Trophoblast cell (in vitro differentiated cells and primary cell): ENCODE data around the gene KRT7.
A peak's percentile ranks its signal among the peaks of the same experiment; 100 is the strongest.

Experiments used
- DNase-seq, 2 donors: peaks; one replicate each; pipeline ENCODE4 v3.0.0-alpha.2; 2016
- H2AFZ ChIP-seq: 2 replicates; pipeline ENCODE4 v1.6.1; 2013; ENCODE audit warnings: low read length, moderate library complexity, mild to moderate bottlenecking; ENCODE audit not compliant: insufficient read depth, poor library complexity
- H2AK5ac ChIP-seq: 2 replicates; pipeline ENCODE4 v1.6.1; 2013; ENCODE audit warnings: mild to moderate bottlenecking, low read length
- H2BK120ac ChIP-seq: 2 replicates; pipeline ENCODE4 v1.6.1; 2013; ENCODE audit warnings: low read length, mild to moderate bottlenecking, moderate library complexity; ENCODE audit not compliant: insufficient read depth, poor library complexity
- H2BK12ac ChIP-seq: 2 replicates; pipeline ENCODE4 v1.6.1; 2013; ENCODE audit warnings: mild to moderate bottlenecking, low read length, moderate library complexity
- H2BK5ac ChIP-seq: 2 replicates; pipeline ENCODE4 v1.6.1; 2013; ENCODE audit warnings: low read length, low read depth, moderate library complexity, mild to moderate bottlenecking; ENCODE audit not compliant: poor library complexity
- H3K14ac ChIP-seq: 2 replicates; pipeline ENCODE4 v1.6.1; 2013; ENCODE audit warnings: mild to moderate bottlenecking, low read length
- H3K18ac ChIP-seq: 2 replicates; pipeline ENCODE4 v1.6.1; 2013; ENCODE audit warnings: mild to moderate bottlenecking, low read length
- H3K23ac ChIP-seq: 2 replicates; pipeline ENCODE4 v1.6.1; 2013; ENCODE audit warnings: low read length
- H3K27ac ChIP-seq: 2 replicates; pipeline ENCODE4 v1.5.1; 2013; ENCODE audit warnings: low read depth, mild to moderate bottlenecking, inconsistent platforms, low read length, moderate library complexity
- H3K27me3 ChIP-seq: 2 replicates; pipeline ENCODE4 v1.6.1; 2013; ENCODE audit warnings: inconsistent platforms, mild to moderate bottlenecking, low read length, moderate library complexity; ENCODE audit not compliant: insufficient read depth
- H3K36me3 ChIP-seq, 2 experiments: 1 replicate in 1 of 2; 2 replicates in 1 of 2; pipeline ENCODE4 v1.6.1; 2013; ENCODE audit warnings: low read length in 2 of 2, mild to moderate bottlenecking in 2 of 2, moderate library complexity in 1 of 2; ENCODE audit not compliant: insufficient read depth in 2 of 2, control insufficient read depth in 1 of 2
- H3K4ac ChIP-seq: 2 replicates; pipeline ENCODE4 v1.6.1; 2013; ENCODE audit warnings: low read depth, mild to moderate bottlenecking, low read length, moderate library complexity
- H3K4me1 ChIP-seq, 2 experiments: 1 replicate in 1 of 2; 2 replicates in 1 of 2; pipeline ENCODE4 v1.6.1; 2013; ENCODE audit warnings: low read length in 2 of 2, mild to moderate bottlenecking in 2 of 2, moderate library complexity in 1 of 2; ENCODE audit not compliant: insufficient read depth in 2 of 2, control insufficient read depth in 1 of 2
- H3K4me2 ChIP-seq: 2 replicates; pipeline ENCODE4 v1.6.1; 2013; ENCODE audit warnings: inconsistent platforms, mild to moderate bottlenecking, low read length, moderate library complexity
- H3K4me3 ChIP-seq: 2 replicates; pipeline ENCODE4 v1.5.1; 2013; ENCODE audit warnings: mild to moderate bottlenecking, low read depth, low read length, inconsistent platforms
- H3K79me1 ChIP-seq: one replicate; pipeline ENCODE4 v1.6.1; 2013; ENCODE audit warnings: low read length
- H3K79me2 ChIP-seq: 2 replicates; pipeline ENCODE4 v1.6.1; 2013; ENCODE audit warnings: low read length, mild to moderate bottlenecking; ENCODE audit not compliant: control insufficient read depth, insufficient read depth, poor library complexity
- H3K9ac ChIP-seq: 2 replicates; pipeline ENCODE4 v1.6.1; 2013; ENCODE audit warnings: mild to moderate bottlenecking, low read length
- H3K9me3 ChIP-seq: 2 replicates; pipeline ENCODE4 v1.6.1; 2013; ENCODE audit warnings: low read depth, mild to moderate bottlenecking, control low read depth, inconsistent platforms, low read length; ENCODE audit not compliant: insufficient read depth
- H4K12ac ChIP-seq: 2 replicates; pipeline ENCODE4 v1.6.1; 2013; ENCODE audit warnings: low read depth, mild to moderate bottlenecking, low read length, moderate library complexity
- H4K8ac ChIP-seq: 2 replicates; pipeline ENCODE4 v1.6.1; 2013; ENCODE audit warnings: low read depth, mild to moderate bottlenecking, low read length, moderate library complexity
- H4K91ac ChIP-seq: one replicate; pipeline ENCODE4 v1.6.1; 2013; ENCODE audit warnings: low read depth, mild to moderate bottlenecking, low read length, moderate library complexity
- WGBS: extraction: QIAGEN DNeasy Blood & Tissue Kit; methylation state at CpG from one replicate; pipeline ENCODE4 v1.1.7; 2013; ENCODE audit warnings: missing lambda C conversion rate; ENCODE audit not compliant: insufficient read length, insufficient coverage; ENCODE audit errors: extremely low coverage; 5-methylcytosine and 5-hydroxymethylcytosine counted together

The KRT7 gene

DNA sequence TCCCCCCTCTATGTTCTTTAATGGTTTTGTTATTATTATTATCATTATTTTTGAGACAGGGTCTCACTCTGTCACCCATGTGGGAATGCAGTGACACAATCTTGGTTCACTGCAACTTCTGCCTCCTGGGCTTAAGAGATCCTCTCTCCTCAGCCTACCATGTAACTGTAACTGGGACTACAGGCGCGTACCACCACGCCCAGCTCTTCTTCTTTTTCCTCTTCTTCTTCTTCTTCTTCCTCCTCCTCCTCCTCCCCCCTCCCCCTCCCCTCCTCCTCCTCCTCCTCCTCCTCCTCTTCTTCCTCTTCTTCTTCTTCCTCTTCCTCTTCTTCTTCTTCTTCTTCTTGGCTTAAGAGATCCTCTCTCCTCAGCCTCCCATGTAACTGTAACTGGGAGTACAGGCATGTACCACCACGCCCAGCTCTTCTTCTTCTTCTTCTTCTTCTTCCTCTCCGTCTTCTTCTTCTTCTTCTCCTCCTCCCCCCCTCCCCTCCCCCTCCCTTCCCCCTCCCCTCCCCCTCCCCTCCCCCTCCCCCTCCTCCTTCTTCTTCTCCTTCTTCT is 5.4 kb upstream of the KRT7 start:
- no peak overlapping the region for H4K8ac ChIP-seq
- no peak overlapping the region for H3K9ac ChIP-seq
- no peaks in the 10 kb centered on the region for H3K36me3 ChIP-seq
- H4K91ac ChIP-seq: no peak overlapping the region
- no peak overlapping the region for H4K12ac ChIP-seq
- no peak overlapping the region for H3K4ac ChIP-seq
- H2BK12ac ChIP-seq: no peak overlapping the region
- no CpG with 5 or more reads among the region's 5 CpGs for whole genome bisulfite sequencing
- peaks cover 35% of the 10 kb centered on the region for H3K79me1 ChIP-seq
- H2BK120ac ChIP-seq: no peak overlapping the region
- H3K4me2 ChIP-seq: no peak overlapping the region
- no peak overlapping the region for H3K27ac ChIP-seq
- H2AFZ ChIP-seq: no peak overlapping the region
- no peak for DNase-seq
- H3K23ac ChIP-seq: no peak overlapping the region
- no peaks in the 10 kb centered on the region for H3K9me3 ChIP-seq
- no peaks in the 10 kb centered on the region for H3K27me3 ChIP-seq
- peaks cover 35 to 40% of the 10 kb centered on the region in 2 experiments for H3K4me1 ChIP-seq
- H2BK5ac ChIP-seq: no peak overlapping the region
- H3K18ac ChIP-seq: no peak overlapping the region
- no peak overlapping the region for H2AK5ac ChIP-seq
- no peak overlapping the region for H3K14ac ChIP-seq
- H3K79me2 ChIP-seq: peaks cover 10% of the 10 kb centered on the region
- H3K4me3 ChIP-seq: no peak overlapping the region

DNA sequence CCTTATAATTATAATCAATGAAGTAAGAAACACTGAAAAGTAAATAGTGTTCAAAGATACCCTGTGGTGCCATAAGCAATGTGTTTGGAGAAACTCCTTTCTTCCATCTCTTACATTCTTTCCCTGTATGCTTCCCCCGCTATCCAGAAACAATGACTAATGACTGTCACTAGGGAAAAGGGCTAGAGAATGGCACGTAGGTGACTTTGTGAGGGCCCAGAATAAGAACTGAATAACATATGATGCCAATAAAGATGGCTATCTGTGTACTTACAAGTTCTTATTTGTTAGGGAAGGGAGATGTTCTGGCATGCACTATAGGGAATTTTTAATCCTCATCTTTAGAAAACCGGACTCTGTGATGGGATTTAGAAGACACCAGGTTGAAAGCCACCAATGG is 4.7 kb upstream of the KRT7 start:
- no peaks in the 10 kb centered on the region for H3K36me3 ChIP-seq
- WGBS: no CpG with 5 or more reads among the region's 3 CpGs
- no peak overlapping the region for H3K23ac ChIP-seq
- H4K8ac ChIP-seq: no peak overlapping the region
- H2BK5ac ChIP-seq: no peak overlapping the region
- peaks cover 40% of the 10 kb centered on the region for H3K79me1 ChIP-seq
- DNase-seq: peak in 1 of 2 donors; percentile 56
- no peak overlapping the region for H2AFZ ChIP-seq
- no peaks in the 10 kb centered on the region for H3K27me3 ChIP-seq
- H2AK5ac ChIP-seq: no peak overlapping the region
- H4K12ac ChIP-seq: no peak overlapping the region
- no peak overlapping the region for H2BK120ac ChIP-seq
- H3K4me3 ChIP-seq: no peak overlapping the region
- H3K14ac ChIP-seq: no peak overlapping the region
- H3K18ac ChIP-seq: no peak overlapping the region
- H2BK12ac ChIP-seq: no peak overlapping the region
- peaks cover 15% of the 10 kb centered on the region for H3K79me2 ChIP-seq
- H3K27ac ChIP-seq: no peak overlapping the region
- H3K4me2 ChIP-seq: no peak overlapping the region
- no peak overlapping the region for H3K9ac ChIP-seq
- no peak overlapping the region for H4K91ac ChIP-seq
- no peaks in the 10 kb centered on the region for H3K9me3 ChIP-seq
- peaks cover 35 to 42% of the 10 kb centered on the region in 2 experiments for H3K4me1 ChIP-seq
- no peak overlapping the region for H3K4ac ChIP-seq

DNA sequence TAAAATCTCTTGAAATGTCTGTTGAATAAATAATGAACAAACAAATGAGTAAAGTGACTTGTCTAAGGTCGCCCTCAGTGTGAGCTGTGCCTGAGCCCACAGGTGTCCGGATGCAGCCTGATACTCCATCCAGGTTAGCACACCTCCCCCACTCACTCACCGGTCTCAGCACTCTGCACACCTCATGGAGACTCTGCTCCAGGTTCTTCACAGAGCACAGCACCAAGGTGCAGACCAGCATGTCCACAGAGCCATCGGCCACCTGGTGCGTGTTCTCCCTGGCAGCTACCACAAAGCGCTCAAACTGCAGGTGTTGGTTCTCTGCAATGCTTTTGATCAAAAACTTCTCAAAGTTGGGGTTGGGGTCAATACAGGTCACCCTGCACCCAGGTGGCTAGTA is 4.1 kb upstream of the KRT7 start:
- Histone ChIP-seq H4K91ac (peak overlapping the region; percentile 88), H3K27me3 (no peaks in the 10 kb centered on the region), H3K18ac (peak overlapping the region; percentile 20), H4K12ac (no peak overlapping the region), H3K14ac (peak overlapping the region; percentile 0), H3K9ac (no peak overlapping the region), H3K36me3 (no peaks in the 10 kb centered on the region), H4K8ac (no peak overlapping the region), H3K4me2 (no peak overlapping the region), H3K27ac (no peak overlapping the region), H2BK5ac (no peak overlapping the region), H2BK12ac (peak overlapping the region; percentile 55), H3K23ac (no peak overlapping the region), H3K4me3 (no peak overlapping the region), H2AK5ac (peak overlapping the region; percentile 11), H3K79me2 (peaks cover 20% of the 10 kb centered on the region), H3K4ac (no peak overlapping the region), H3K79me1 (peaks cover 45% of the 10 kb centered on the region), H3K4me1 (peaks cover 35 to 42% of the 10 kb centered on the region in 2 experiments), H2BK120ac (peak overlapping the region; percentile 34), H3K9me3 (no peaks in the 10 kb centered on the region), H2AFZ (no peak overlapping the region)
- DNase-seq: peak; percentile 69 to 73
- no CpG with 5 or more reads among the region's 6 CpGs for WGBS

DNA sequence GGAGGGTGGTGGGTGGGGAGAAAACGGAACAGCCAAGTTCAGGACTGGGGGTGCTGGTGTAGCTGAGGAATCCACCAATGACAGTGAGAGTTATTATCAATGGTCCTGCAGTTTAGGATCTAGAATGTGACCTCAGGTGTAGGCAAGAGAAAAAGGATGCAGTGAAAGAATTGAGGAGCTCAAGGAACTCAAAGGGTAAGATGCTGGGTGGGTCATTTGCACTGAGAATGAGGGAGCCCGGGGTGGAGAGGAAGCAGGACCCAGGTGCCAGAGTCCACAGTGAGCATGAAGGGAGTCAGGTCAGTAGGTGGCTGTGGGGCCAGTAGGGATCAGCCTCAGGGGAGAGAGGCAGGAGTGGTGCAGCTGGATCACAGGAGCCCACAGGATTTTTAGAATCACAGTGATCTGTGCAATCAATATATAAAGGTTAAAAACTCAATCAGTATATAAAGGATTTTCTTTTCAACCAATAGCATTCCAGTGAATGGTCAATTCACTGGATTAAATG is 3.2 kb upstream of the KRT7 start:
- peak overlapping the region; percentile 19 for H3K18ac ChIP-seq
- WGBS: no CpG with 5 or more reads among the region's 2 CpGs
- H2BK12ac ChIP-seq: peak overlapping the region; percentile 80
- peak in 1 of 2 donors; percentile 39 for DNase-seq
- H3K14ac ChIP-seq: peak overlapping the region; percentile 50
- peak overlapping the region; percentile 66 for H2BK5ac ChIP-seq
- H3K9me3 ChIP-seq: no peaks in the 10 kb centered on the region
- H3K4me3 ChIP-seq: no peak overlapping the region
- H3K79me1 ChIP-seq: peaks cover 52% of the 10 kb centered on the region
- peaks cover 2 to 3% of the 10 kb centered on the region in 2 experiments for H3K36me3 ChIP-seq
- peak overlapping the region; percentile 88 for H4K91ac ChIP-seq
- H4K8ac ChIP-seq: peak overlapping the region; percentile 15
- no peak overlapping the region for H3K23ac ChIP-seq
- H2AFZ ChIP-seq: no peak overlapping the region
- no peak overlapping the region for H3K4me2 ChIP-seq
- H2BK120ac ChIP-seq: peak overlapping the region; percentile 87
- H3K79me2 ChIP-seq: peaks cover 26% of the 10 kb centered on the region
- peak overlapping the region; percentile 54 for H3K27ac ChIP-seq
- H3K4ac ChIP-seq: peak overlapping the region; percentile 8
- no peak overlapping the region for H4K12ac ChIP-seq
- H3K9ac ChIP-seq: no peak overlapping the region
- peak overlapping the region; percentile 21 for H2AK5ac ChIP-seq
- peaks cover 40 to 51% of the 10 kb centered on the region in 2 experiments for H3K4me1 ChIP-seq
- no peaks in the 10 kb centered on the region for H3K27me3 ChIP-seq
